Measurements from ENCODE around the gene COPZ1. TPM values are rescaled to one million over a fixed set of nuclear protein-coding genes. Genes with fewer than 3 reads are reported as not detected.

The COPZ1 gene
- total and polyA plus RNA-seq, 9 of the 15 experiments (the other 6 are each of a cell fraction or from before 2014, with no cell fraction given), result 137 to 487 (median 233) TPM

- TF ChIP-seq ZNF592 (IDR thresholded peaks at IDR 0.05), result no peak
- TF ChIP-seq JUNB (CRISPR knock-in tag; conservative IDR thresholded peaks at IDR 0.05), result no peak
- peak; percentile 42 for TF ChIP-seq MTA2 (IDR thresholded peaks at IDR 0.05; ENCODE audit: low read depth)
- TF ChIP-seq PHTF2 (CRISPR knock-in tag; IDR thresholded peaks at IDR 0.05), result 0 out of 2 replicates have a peak, but pooled peaks have one; percentile 67
- TF ChIP-seq RFX1 (IDR thresholded peaks at IDR 0.05), result no peak
- peak; percentile 11 to 35; a peak in 1 of 4 replicates for TF ChIP-seq ARNT (IDR thresholded peaks at IDR 0.05)
- no peak for TF ChIP-seq ZKSCAN3 (CRISPR knock-in tag; IDR thresholded peaks at IDR 0.05)
- TF ChIP-seq ZKSCAN8 (CRISPR knock-in tag; IDR thresholded peaks at IDR 0.05), result peak; percentile 10; the same call in 1 of the 2 replicates
- TF ChIP-seq NBN (IDR thresholded peaks at IDR 0.05; ENCODE audit: low read depth), result peak; percentile 68
- TF ChIP-seq EHMT2 (IDR thresholded peaks at IDR 0.05), result 0 out of 2 replicates have a peak, but pooled peaks have one; percentile 39
- TF ChIP-seq SMARCA4 (IDR thresholded peaks at IDR 0.05), result peak; percentile 52
- 0 out of 2 replicates have a peak, but pooled peaks have one; percentile 44 for TF ChIP-seq PYGO2 (tag; IDR thresholded peaks at IDR 0.05)
- no peak for TF ChIP-seq NEUROD1 (IDR thresholded peaks at IDR 0.05; ENCODE audit: borderline replicate concordance, low read depth, low read length, partially characterized antibody)
- peak in 1 of 2 experiments; percentile 25; a peak in 1 of 4 replicates for TF ChIP-seq FOXK2 (conservative IDR thresholded peaks at IDR 0.05 in 1 of 2, IDR thresholded peaks at IDR 0.05 in 1 of 2; ENCODE audit: low read depth in 2 of 2)
Measured at GRCh38 chr12:54296393-54297099, 28.4 kb upstream of the COPZ1 start (continued).
